GM12864 (cell line): Measurements from ENCODE around the gene U2AF2.

ENCODE experiments used
- DNase-seq: peaks from one replicate; pipeline ENCODE4 v3.0.0-alpha.2; 2011; ENCODE audit warnings: low read depth
- H3K4me3 ChIP-seq: 2 replicates; pipeline ENCODE4 v1.5.1; 2011; ENCODE audit warnings: mild to moderate bottlenecking, low read depth, low read length, control low read depth
- TF ChIP-seq, protein P1 (sequence below): IDR thresholded peaks from 2 replicates; pipeline ENCODE4 v1.5.1; 2011; ENCODE audit warnings: low read depth, mild to moderate bottlenecking, moderate library complexity, low read length, control low read depth, inconsistent platforms; ENCODE audit errors: missing control alignments

Gene U2AF2

DNA sequence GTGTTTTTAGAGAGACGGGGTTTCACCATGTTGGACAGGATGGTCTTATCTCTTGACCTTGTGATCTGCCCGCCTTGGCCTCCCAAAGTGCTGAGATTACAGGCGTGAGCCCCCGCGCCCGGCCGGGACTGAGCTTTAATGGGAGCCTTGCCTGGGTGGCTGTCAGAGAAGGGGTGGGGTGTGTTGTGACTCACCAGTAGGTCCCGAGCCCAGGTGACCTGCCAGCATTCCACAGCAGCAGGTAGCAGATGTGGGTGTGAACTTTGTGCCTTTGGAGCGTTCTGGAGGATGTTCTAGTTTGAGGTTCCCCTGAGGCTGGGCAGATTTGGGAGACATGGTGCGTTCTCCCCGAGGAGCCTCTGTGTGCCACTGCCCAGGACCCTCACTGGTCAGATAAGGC lies 13.1 kb downstream of the U2AF2 start:
- no peak for DNase-seq
- no peak overlapping the region for H3K4me3 ChIP-seq
- TF ChIP-seq, protein P1, sequence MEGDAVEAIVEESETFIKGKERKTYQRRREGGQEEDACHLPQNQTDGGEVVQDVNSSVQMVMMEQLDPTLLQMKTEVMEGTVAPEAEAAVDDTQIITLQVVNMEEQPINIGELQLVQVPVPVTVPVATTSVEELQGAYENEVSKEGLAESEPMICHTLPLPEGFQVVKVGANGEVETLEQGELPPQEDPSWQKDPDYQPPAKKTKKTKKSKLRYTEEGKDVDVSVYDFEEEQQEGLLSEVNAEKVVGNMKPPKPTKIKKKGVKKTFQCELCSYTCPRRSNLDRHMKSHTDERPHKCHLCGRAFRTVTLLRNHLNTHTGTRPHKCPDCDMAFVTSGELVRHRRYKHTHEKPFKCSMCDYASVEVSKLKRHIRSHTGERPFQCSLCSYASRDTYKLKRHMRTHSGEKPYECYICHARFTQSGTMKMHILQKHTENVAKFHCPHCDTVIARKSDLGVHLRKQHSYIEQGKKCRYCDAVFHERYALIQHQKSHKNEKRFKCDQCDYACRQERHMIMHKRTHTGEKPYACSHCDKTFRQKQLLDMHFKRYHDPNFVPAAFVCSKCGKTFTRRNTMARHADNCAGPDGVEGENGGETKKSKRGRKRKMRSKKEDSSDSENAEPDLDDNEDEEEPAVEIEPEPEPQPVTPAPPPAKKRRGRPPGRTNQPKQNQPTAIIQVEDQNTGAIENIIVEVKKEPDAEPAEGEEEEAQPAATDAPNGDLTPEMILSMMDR = no peak

DNA sequence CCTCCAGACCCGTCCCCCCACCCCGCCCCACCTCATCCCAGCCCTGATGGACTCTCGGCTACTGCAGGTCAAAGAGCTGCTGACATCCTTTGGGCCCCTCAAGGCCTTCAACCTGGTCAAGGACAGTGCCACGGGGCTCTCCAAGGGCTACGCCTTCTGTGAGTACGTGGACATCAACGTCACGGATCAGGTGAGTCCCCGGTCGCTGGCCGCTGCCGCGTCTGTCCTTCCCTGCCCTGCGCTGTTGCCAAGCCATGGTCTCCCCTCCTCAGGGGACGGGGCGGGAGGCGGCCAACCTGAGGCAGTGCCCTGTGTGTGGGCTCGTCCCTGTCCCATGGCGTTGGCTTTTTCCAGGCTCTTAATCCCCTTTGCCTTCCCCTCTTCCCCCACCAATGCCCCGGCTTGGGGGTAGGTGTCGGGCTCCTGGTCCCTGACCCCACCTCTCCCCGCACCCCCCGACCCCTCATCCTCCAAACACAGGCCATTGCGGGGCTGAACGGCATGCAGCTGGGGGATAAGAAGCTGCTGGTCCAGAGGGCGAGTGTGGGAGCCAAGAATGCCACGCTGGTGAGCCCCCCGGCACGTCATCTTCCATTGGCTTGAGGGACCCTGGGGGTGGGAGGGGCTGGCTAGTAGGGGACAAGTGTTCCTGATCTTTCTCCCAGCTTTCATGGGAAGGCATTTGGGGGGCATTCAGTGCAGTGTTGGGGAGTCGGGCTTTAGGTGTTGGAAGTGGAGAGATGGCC lies 13.9 kb downstream of the U2AF2 start:
- no peak overlapping the region for H3K4me3 ChIP-seq
- DNase-seq = no peak
- TF ChIP-seq, protein P1 = no peak

DNA sequence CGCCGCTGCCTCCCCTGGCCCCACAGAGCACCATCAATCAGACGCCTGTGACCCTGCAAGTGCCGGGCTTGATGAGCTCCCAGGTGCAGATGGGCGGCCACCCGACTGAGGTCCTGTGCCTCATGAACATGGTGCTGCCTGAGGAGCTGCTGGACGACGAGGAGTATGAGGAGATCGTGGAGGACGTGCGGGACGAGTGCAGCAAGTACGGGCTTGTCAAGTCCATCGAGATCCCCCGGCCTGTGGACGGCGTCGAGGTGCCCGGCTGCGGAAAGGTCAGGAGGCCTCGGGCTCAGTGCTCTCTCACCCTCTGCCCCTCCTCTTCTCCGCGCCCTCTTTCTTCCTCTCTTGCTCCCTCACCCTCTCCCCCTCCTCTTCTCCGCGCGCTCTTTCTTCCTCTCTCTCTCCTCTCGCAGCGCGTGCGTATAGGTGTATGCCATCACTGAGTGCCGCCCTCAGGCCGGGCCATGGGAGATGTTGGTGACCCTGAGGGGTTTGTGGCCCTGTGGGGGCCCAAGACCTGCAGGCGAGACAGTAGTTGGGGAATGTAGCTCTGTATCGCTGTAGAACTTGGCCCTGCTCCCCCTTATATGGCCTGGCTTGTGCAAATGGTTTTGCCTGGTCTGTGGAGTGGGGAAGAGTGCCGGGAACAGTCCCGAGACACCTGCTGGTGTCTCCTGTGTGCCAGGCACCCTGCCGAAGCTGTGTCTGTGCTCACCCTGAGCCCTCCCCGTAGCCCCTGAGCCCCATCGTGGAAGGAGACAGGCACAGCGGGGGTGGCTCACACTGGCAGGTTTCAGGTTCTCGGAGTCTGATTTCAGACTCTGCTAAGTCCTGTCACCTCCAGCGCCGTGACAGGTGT lies 14.8 kb downstream of the U2AF2 start:
- TF ChIP-seq, protein P1 = no peak
- H3K4me3 ChIP-seq = no peak overlapping the region
- DNase-seq = no peak

DNA sequence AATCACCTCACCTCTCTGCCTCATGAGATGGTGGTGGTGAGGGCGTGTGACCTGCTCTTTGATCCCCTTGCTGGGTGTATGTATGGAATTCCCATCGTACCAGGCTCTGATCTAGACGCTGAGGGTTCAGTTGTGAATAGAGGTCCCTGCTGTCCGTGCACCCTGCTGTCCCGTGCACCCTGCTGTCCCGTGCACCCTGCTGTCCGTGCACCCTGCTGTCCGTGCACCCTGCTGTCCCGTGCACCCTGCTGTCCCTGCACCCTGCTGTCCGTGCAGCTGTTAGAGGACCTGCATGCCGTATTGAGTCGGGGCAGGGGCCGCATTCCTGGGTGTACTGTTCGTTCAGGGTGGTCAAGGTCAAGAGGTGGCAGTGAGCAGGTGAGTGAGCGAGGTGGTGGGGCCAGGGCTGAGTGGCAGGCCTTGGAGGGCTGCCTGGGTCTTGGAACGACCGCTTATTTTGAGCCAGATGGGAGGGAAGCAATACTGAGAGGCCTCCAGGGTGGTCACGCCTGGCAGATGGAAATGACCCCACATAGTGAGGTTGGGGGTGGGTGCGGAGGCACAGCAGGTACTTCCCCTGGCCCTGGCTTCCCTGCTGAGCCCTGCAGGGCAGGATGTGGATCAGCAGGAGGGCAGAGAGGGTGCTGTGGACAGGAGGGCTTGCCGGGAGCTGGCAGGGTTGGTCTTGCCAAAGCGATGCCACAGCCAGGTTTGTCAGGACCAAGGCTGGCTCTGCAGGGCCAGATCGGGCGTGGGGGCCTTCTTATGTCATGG lies 15.6 kb downstream of the U2AF2 start:
- TF ChIP-seq, protein P1 = no peak
- no peak for DNase-seq
- H3K4me3 ChIP-seq = no peak overlapping the region

DNA sequence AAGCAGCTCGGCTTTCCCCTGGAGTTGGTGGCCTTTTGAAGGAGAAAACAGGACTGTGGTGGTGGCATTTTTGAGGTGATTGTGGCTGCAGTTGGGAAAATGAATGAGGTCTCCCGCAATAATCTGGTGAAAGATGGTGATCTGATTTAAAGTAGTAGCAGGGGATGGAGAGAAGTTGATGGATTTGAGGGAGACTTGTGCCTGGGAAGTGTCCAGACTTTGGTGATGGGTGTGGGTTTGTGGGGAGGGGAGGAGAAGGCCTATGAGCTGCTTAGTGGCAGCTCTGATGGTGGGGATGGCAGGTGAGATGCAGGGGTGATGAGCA lies 16.2 kb downstream of the U2AF2 start:
- TF ChIP-seq, protein P1 = no peak
- no peak overlapping the region for H3K4me3 ChIP-seq
- DNase-seq = no peak

DNA sequence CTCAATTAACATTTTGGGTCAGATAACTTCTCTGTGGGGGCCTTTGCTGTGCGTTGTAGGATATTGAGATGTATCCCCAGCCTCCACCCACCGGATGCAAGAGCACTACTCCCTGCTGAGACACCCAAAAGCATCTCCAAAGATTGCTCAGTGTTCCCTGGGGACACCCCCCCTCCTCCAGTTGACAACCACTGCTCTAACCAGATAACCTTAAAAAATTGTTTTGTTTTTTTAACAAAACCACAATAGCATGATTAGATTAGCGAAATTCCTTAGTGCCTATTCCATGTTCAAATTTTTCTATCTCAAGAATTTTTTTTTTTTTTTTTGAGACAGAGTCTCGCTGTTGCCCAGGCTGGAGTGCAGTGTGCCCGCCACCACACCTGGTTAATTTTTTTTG lies 17.6 kb downstream of the U2AF2 start:
- TF ChIP-seq, protein P1 = no peak
- DNase-seq = no peak
- H3K4me3 ChIP-seq = no peak overlapping the region
